ENCODE results near the gene AIP. TPM values are rescaled to one million over a fixed set of nuclear protein-coding genes. Genes with fewer than 3 reads are reported as not detected.

AIP gene
- total RNA-seq, 2 experiments from 2014 or later = 149 to 164 TPM

DNA sequence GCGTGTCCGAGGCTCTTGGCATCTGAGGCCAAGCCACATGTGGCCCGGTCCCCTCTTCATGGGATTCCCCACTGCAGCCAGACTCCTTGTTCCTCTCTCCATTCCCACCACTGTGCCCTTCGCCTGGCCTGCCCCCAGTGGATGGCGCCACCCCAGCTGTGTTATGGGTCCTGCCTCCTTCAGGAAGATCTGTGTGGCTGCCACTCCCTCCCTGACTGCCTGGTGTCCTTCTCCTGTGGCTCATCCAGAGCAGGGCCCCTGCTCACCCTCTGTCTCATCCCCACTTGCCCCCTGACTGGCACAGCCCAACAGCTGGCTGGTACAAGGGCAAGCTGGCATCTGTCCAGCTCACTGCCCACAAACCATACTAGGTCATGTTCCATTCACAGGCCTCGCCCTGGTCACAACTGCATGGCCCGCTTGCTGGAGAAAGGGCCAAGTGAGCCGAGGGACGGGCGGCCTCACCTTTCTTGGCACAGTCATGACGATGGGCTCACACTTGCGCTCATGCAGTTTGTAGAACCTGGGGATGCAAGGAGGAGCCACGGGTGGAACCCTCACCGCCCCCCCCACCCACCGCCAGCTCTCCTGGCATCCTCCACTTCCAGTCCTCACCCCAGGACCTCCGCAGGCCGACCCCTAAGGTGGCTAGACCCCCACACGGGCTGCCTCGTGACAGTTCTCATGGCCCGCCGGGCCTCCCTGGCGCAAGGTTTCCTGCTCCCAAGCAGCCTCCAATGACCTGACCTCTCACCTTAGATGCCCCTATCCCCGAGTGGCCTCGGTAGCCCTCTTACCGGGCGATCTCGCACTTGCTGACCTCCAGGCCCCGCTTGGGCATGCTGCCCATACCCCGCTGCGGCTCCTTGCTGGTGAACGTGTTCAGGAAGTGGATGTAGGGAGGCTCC is 43.3 kb upstream of the AIP start:
- POLR2A ChIA-PET = interaction anchor here (0.6 to 1.3 kb wide), 3 partner anchors 31 to 152 kb away, joined by 3 to 4 read pairs (median 3); partner anchors contain the start of gene RAD9A
- peaks cover 43% of the 10 kb centered on the region for H3K36me3 Mint-ChIP-seq (ENCODE audit: low read depth)
- H3K4me1 Mint-ChIP-seq = peaks cover 61% of the 10 kb centered on the region

GRCh38 chr11:67440229-67441097 is 42.4 kb upstream of the AIP start:
- ChIA-PET POLR2A (no interaction called here), CTCF (interaction anchor here (0.9 to 4.2 kb wide), 4 partner anchors 18 to 48 kb away, joined by 3 to 29 read pairs (median 3); partner anchors contain the start of gene PPP1CA)
- peaks cover 65% of the 10 kb centered on the region for H3K4me1 Mint-ChIP-seq
- H3K9me3 Mint-ChIP-seq = no peaks in the 10 kb centered on the region
- peaks cover 39% of the 10 kb centered on the region for H3K36me3 Mint-ChIP-seq (ENCODE audit: low read depth)
- H3K27me3 Mint-ChIP-seq = no peaks in the 10 kb centered on the region
- H3K27ac Mint-ChIP-seq = peak overlapping the region; percentile 94
- peak overlapping the region; percentile 98 for H3K4me3 Mint-ChIP-seq
- DNase-seq = peak; percentile 53

More for the DNA sequence above, 43.3 kb upstream of the AIP start:
- DNase-seq = peak; percentile 48
- Mint-ChIP-seq H3K27ac (peak overlapping the region; percentile 94), H3K27me3 (no peaks in the 10 kb centered on the region), H3K4me3 (peak overlapping the region; percentile 98), H3K9me3 (no peaks in the 10 kb centered on the region)
- CTCF ChIA-PET = interaction anchor here (0.7 to 4.2 kb wide), 13 partner anchors 10 to 93 kb away, joined by 3 to 29 read pairs (median 5); partner anchors contain the start of genes PITPNM1, PPP1CA and RPS6KB2

GRCh38 chr11:67441098-67441563 is 41.7 kb upstream of the AIP start:
- ChIA-PET POLR2A (no interaction called here), CTCF (interaction anchor here (0.9 to 1.0 kb wide), 3 partner anchors 17 to 47 kb away, joined by 3 read pairs; no protein-coding TSS in a partner anchor)
- H3K36me3 Mint-ChIP-seq (ENCODE audit: low read depth) = peaks cover 34% of the 10 kb centered on the region
- no peaks in the 10 kb centered on the region for H3K27me3 Mint-ChIP-seq
- peak overlapping the region; percentile 94 for H3K27ac Mint-ChIP-seq
- no peak for DNase-seq
- H3K4me1 Mint-ChIP-seq = peaks cover 69% of the 10 kb centered on the region
- no peaks in the 10 kb centered on the region for H3K9me3 Mint-ChIP-seq
- H3K4me3 Mint-ChIP-seq = peak overlapping the region; percentile 98

DNA sequence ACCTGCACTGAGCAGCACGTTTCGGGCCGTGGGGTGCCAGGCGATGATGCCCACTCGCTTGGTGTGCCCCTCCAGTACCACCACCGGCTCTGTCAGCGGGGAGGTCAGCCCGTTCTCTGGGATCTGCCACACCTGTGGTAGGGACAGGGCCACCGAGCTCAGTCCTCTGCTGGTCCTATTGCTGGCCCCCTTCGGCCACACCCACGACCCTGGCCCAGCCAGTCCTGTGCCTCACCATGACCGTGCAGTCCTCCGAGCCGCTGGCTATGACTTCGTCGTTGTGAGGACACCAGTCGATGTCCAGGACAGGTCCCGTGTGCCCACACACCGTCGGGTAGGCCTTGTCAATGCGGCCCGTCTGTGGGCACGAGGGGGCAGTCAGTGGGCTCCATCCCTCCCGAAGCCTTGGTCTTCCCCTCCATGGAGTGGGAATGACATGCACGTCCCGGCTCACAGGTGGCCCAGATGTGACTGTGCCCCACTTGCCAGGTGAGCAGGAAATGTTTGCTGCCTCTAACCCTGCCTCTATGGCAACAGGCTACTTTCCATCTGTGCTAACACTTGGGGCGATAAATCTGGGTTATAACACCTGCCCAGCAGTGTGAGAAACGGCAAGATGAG is 41.0 kb upstream of the AIP start:
- Mint-ChIP-seq H3K4me3 (peak overlapping the region; percentile 1), H3K4me1 (peaks cover 72% of the 10 kb centered on the region), H3K27me3 (no peaks in the 10 kb centered on the region), H3K9me3 (no peaks in the 10 kb centered on the region), H3K27ac (peak overlapping the region; percentile 94), H3K36me3 (ENCODE audit: low read depth) (peaks cover 28% of the 10 kb centered on the region)
- no peak for DNase-seq
- POLR2A ChIA-PET = no interaction called here
- CTCF ChIA-PET = interaction anchor here (0.9 to 1.0 kb wide), 2 partner anchors 16 to 35 kb away, joined by 3 read pairs; no protein-coding TSS in a partner anchor

DNA sequence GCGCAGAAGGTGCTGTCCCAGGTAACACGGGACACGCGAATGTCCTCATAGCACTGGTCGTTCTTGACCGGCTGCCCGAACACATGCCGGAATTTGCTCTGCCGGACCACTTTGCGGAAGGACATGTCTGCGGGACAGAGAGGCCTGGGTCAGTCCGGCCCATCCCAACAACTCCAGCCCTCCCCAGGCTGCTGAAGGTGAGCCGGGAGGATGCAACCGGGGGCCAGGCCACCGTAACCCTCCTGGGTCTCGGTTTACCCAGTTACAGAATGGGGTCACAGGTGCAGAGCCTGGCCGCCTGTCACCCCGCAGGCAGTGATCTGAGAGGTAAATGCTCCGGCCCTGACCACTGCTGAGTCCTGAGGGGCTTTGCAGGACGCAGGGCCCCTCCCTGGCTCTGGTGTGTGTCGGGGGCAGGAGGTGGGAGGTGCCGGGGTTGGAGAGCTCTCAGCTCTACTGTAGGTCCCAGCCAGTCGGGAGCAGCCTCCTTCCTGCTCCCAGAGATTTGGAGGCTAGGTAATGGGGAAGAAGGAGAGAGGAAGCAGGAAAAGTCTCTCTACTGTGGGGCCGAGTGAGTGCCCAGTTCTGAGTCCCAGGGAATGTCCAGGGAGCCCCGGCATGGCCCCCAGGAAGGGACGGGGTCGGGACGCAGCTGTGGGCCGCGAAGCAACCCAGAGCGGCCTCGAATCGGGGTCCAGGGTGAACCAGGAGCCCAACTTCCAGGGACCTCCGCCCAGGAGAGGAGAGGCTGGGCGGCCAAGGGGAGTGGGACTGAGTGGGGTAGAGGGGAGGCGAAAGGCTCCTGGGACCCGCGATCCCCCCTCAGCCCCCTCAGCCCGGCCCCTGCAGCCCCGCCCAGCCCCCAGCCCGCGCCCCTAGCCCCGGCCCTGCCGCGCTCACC is 40.1 kb upstream of the AIP start:
- peaks cover 80% of the 10 kb centered on the region for H3K4me1 Mint-ChIP-seq
- ChIA-PET POLR2A (no interaction called here), CTCF (interaction anchor here (1.2 kb wide), 1 partner anchor 13 kb away, joined by 10 read pairs; no protein-coding TSS in a partner anchor)
- no peaks in the 10 kb centered on the region for H3K27me3 Mint-ChIP-seq
- peak overlapping the region; percentile 80 for H3K27ac Mint-ChIP-seq
- H3K4me3 Mint-ChIP-seq = peak overlapping the region; percentile 62
- H3K36me3 Mint-ChIP-seq (ENCODE audit: low read depth) = peaks cover 22% of the 10 kb centered on the region
- DNase-seq = no peak
- H3K9me3 Mint-ChIP-seq = no peaks in the 10 kb centered on the region

DNA sequence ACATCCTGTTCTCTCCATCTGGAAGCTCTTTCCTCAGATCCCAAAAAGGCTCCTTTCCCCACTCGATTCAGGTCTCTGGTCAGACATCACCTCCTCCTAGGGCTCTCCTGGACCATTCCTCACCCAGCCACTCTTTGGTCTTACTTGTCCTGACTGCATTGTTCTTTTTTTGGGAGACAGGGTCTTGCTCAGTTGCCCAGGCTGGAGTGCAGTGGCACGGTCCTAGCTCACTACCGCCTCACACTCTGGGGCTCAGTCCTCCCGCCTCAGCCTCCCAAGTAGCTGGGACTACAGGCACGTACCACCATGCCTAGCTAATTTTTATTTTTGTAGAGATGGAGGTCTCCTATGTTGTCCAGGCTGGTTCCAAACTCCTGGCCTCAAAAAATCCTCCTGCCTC is 37.3 kb upstream of the AIP start:
- Mint-ChIP-seq H3K36me3 (ENCODE audit: low read depth) (peaks cover 2% of the 10 kb centered on the region), H3K4me1 (peaks cover 76% of the 10 kb centered on the region), H3K9me3 (no peaks in the 10 kb centered on the region), H3K27me3 (peaks cover 3% of the 10 kb centered on the region), H3K4me3 (peak overlapping the region; percentile 69), H3K27ac (peak overlapping the region; percentile 91)
- POLR2A ChIA-PET = no interaction called here
- DNase-seq = no peak
- CTCF ChIA-PET = no interaction called here

DNA sequence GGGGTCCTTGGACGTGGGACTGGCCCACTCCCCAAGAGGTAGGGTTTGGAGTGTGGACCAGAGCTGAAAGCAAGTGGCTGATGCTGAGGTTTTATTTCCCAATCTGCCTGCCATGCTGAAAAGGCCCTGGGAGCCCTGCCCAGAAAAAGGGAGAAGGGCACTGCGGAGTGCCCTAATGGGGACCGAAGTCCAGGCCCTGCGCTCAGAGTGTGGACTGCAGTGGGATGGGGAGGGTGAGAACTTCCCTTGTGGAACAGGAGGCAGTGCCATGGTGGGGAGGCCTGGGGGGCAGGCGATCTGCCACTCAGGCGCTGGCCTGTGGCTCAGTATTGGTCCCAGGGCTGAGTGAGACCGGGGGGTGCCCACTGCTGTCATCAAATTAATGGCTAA is 34.6 kb upstream of the AIP start:
- Mint-ChIP-seq H3K27me3 (peaks cover 3% of the 10 kb centered on the region), H3K27ac (no peak overlapping the region), H3K9me3 (no peaks in the 10 kb centered on the region), H3K4me1 (peaks cover 52% of the 10 kb centered on the region), H3K36me3 (ENCODE audit: low read depth) (no peaks in the 10 kb centered on the region), H3K4me3 (no peak overlapping the region)
- CTCF ChIA-PET = interaction anchor here (1.5 kb wide), 2 partner anchors 43 to 47 kb away, joined by 4 to 6 read pairs; partner anchors contain the start of gene PPP1CA
- POLR2A ChIA-PET = interaction anchor here (0.6 kb wide), 1 partner anchor 45 kb away, joined by 3 read pairs; no protein-coding TSS in a partner anchor
- DNase-seq = no peak

DNA sequence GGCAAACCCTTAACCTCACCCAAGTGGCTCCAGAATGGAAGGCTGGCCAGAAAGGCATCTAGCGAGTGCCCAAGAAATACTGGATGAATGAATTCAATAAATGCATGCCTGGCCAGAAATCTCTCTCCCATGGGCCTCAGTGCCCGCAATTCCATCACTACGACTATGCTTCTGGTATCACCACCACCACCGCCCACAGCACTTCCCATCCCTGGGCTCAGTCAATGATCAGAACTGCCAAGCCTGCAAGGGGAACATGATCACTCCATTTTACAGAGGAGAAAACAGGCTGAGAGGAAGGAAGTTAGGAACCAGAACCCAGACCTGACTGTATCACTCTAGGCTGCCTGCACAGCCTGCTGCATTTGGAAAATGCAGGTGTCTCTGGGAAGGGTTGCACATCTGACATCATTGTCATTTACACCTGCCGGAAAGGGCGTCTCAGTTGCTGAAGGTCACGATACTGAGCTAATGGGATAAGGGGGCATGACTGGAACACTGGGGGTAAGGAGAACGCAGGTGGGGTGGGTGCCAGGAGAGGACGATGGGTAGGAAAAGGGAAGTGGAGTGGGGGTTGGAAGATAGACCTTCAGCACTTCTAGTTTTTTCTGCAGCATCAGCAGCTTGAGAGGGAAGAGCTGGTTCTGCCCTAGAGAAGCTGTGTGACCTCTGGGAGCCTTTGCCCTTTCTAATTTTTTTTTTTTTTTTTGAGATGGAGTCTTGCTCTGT is 33.5 kb upstream of the AIP start:
- Mint-ChIP-seq H3K4me3 (no peak overlapping the region), H3K27ac (no peak overlapping the region), H3K9me3 (no peaks in the 10 kb centered on the region), H3K36me3 (ENCODE audit: low read depth) (no peaks in the 10 kb centered on the region), H3K27me3 (peaks cover 3% of the 10 kb centered on the region), H3K4me1 (peaks cover 46% of the 10 kb centered on the region)
- ChIA-PET CTCF (interaction anchor here (0.7 to 1.1 kb wide), 5 partner anchors 10 to 391 kb away, joined by 3 to 4 read pairs (median 3); partner anchors contain the start of gene PTPRCAP), POLR2A (interaction anchor here (0.7 kb wide), 1 partner anchor 1397 kb away, joined by 4 read pairs; no protein-coding TSS in a partner anchor)
- DNase-seq = no peak

DNA sequence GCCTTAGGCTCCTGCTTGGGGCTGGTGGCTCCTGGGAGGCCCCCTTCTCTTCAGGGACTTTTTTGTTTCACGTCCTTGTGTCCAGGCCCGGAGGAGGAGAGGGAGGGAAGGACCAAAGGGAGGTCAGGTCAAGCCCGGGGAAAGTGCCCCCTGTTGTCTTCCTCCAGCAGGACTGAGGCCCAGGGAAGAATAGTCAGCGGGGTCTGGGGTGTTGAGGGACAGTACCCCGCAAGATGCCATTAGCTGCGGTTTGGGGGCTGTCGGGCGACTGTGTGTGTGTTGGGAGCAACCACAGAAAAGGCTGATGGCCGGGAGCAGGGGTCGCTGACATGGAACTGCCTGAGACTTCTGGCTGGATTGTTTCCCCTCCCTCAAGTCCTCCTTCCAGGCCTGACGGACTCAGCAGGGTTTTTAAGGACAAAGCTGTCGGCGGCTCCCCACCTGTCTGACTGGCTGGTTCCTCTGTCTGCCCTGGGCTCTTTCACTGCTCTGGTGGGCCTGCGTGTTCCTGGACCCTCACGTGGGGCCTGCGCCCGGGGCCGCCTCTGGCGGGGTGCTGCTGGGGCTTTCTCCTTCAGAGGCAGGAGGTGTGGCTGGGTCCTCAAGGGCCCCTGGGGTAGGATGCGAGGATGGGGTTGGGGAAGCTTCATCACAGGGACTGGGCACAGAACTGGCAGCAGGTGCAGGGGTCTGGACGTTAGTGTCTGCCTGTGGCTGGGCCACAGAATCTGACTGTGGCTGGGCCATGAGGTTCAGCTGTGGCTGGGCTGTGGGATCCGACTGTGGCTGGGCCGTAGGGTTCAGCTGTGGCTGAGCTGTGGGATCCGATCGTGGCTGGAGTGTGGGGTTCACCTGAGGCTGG is 31.8 kb upstream of the AIP start:
- Mint-ChIP-seq H3K36me3 (ENCODE audit: low read depth) (no peaks in the 10 kb centered on the region), H3K27me3 (peaks cover 3% of the 10 kb centered on the region)
- CTCF ChIA-PET = interaction anchor here (0.5 to 2.7 kb wide), 5 partner anchors 10 to 56 kb away, joined by 3 to 6 read pairs (median 4); no protein-coding TSS in a partner anchor

DNA sequence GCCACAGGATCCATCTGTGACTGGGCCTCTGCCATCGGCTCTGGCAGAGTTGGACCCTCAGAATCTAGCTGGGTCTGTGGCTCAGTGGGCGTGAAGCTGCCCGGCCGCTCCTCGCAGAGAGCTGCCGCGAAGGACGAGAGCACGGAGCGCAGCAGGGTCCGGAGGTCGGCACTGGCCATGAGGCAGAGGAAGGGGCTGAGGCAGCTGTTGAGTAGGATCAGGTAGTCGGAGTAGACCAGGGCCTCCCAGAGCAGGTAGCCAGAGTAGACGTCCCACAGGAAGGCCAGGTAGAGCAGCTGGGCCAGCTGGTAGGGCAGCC is 31.2 kb upstream of the AIP start:
- no peaks in the 10 kb centered on the region for H3K36me3 Mint-ChIP-seq (ENCODE audit: low read depth)
- H3K4me1 Mint-ChIP-seq = peaks cover 23% of the 10 kb centered on the region
- no peaks in the 10 kb centered on the region for H3K9me3 Mint-ChIP-seq
- H3K27me3 Mint-ChIP-seq = peaks cover 3% of the 10 kb centered on the region
- no peak overlapping the region for H3K4me3 Mint-ChIP-seq
- CTCF ChIA-PET = interaction anchor here (0.5 to 2.7 kb wide), 5 partner anchors 10 to 57 kb away, joined by 3 to 6 read pairs (median 4); no protein-coding TSS in a partner anchor
- POLR2A ChIA-PET = interaction anchor here (0.7 kb wide), 1 partner anchor 31 kb away, joined by 3 read pairs; the partner anchor contains the start of gene AIP
- no peak for DNase-seq
- H3K27ac Mint-ChIP-seq = no peak overlapping the region

More for the DNA sequence above, 31.8 kb upstream of the AIP start:
- no peak for DNase-seq
- Mint-ChIP-seq H3K9me3 (no peaks in the 10 kb centered on the region), H3K4me1 (peaks cover 29% of the 10 kb centered on the region), H3K4me3 (no peak overlapping the region), H3K27ac (no peak overlapping the region)
- POLR2A ChIA-PET = interaction anchor here (0.7 kb wide), 1 partner anchor 32 kb away, joined by 3 read pairs; the partner anchor contains the start of gene AIP
